ENCODE data around the gene MGAT1. TPM values are rescaled to one million over a fixed set of nuclear protein-coding genes. Genes with fewer than 3 reads are reported as not detected.

The MGAT1 gene
- total RNA-seq, 1 experiment from 2014 or later = 72.7 TPM

DNA sequence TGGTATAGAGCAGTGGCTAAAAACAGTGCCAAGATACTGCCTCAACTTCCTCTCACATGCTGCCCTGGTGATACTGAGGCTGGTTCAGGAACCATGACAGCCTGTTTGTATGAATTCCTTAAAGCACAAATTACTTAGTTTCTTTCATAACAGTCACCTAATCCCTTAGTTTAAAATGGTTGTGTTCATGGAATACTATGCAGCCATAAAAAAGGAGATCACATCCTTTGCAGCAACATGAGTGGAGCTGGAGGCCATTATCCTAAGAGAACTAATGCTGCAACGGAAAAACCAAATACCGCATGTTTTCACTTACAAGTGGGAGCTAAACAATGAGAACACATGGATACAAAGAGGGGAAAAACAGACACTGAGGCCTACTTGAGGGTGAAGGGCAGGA lies 36.6 kb upstream of the MGAT1 start:
- Histone ChIP-seq H3K4me2 (ENCODE audit: insufficient read depth, insufficient read length, low read length) (no peak overlapping the region), H3K9me3 (ENCODE audit: control insufficient read depth, low read depth, low read length) (no peaks in the 10 kb centered on the region), H4K20me1 (ENCODE audit: control insufficient read depth, insufficient read depth, insufficient read length) (peaks cover 3% of the 10 kb centered on the region), H2BK12ac (ENCODE audit: insufficient read length, low read depth, low read length) (no peak overlapping the region), H3K18ac (ENCODE audit: insufficient read length, low read depth, low read length) (no peak overlapping the region), H4K5ac (ENCODE audit: insufficient read length, low read depth, low read length) (no peak overlapping the region), H3K27me3 (ENCODE audit: insufficient read depth, low read length) (no peaks in the 10 kb centered on the region), H4K91ac (ENCODE audit: insufficient read length, low read depth, low read length) (no peak overlapping the region), H3K27ac (ENCODE audit: insufficient read length, low read depth, low read length) (no peak overlapping the region), H3K79me2 (ENCODE audit: insufficient read depth, low read length) (no peaks in the 10 kb centered on the region), H3K14ac (ENCODE audit: insufficient read depth, low read length) (no peak overlapping the region), H2AFZ (ENCODE audit: low read length) (no peak overlapping the region), H2BK15ac (ENCODE audit: low read depth, low read length) (no peak overlapping the region), H2BK120ac (ENCODE audit: low read depth, low read length, poor library complexity, severe bottlenecking) (no peak overlapping the region), H2BK5ac (ENCODE audit: insufficient read length, low read length) (no peak overlapping the region), H3K4me1 (ENCODE audit: insufficient read depth, low read length) (no peaks in the 10 kb centered on the region), H4K8ac (replicated peaks; ENCODE audit: insufficient read length, low read depth, low read length) (no peak overlapping the region), H3K9ac (ENCODE audit: extremely low read depth, insufficient read length, low read length) (no peak overlapping the region), H3K56ac (ENCODE audit: insufficient read length, low read depth, low read length) (no peak overlapping the region), H3K4ac (ENCODE audit: low read depth, low read length) (no peak overlapping the region), H3K23ac (ENCODE audit: insufficient read length, low read depth, low read length) (no peak overlapping the region), H2BK20ac (ENCODE audit: low read depth, low read length, poor library complexity, severe bottlenecking) (no peak overlapping the region), H3K23me2 (ENCODE audit: insufficient read length, low read depth, low read length, poor library complexity, severe bottlenecking) (no peaks in the 10 kb centered on the region), H2AK5ac (ENCODE audit: insufficient read length, low read length) (no peak overlapping the region), H3K79me1 (ENCODE audit: insufficient read depth, low read depth, low read length, poor library complexity, severe bottlenecking) (no peaks in the 10 kb centered on the region), H3T11ph (ENCODE audit: low read length) (no peak overlapping the region)
- Mint-ChIP-seq H3K4me3 (no peak overlapping the region), H3K27ac (no peak overlapping the region), H3K36me3 (ENCODE audit: insufficient read depth in 1 of 3, low read depth in 3 of 3) (peaks cover 5 to 17% (median 8%) of the 10 kb centered on the region in 3 experiments; a peak in 5 of 7 replicates), H3K9me3 (peaks cover 16 to 18% of the 10 kb centered on the region in 2 experiments), H3K4me1 (peaks cover 13 to 15% of the 10 kb centered on the region in 2 experiments), H3K27me3 (ENCODE audit: low read depth) (peaks cover 23% of the 10 kb centered on the region)
- TF ChIP-seq, protein P1, sequence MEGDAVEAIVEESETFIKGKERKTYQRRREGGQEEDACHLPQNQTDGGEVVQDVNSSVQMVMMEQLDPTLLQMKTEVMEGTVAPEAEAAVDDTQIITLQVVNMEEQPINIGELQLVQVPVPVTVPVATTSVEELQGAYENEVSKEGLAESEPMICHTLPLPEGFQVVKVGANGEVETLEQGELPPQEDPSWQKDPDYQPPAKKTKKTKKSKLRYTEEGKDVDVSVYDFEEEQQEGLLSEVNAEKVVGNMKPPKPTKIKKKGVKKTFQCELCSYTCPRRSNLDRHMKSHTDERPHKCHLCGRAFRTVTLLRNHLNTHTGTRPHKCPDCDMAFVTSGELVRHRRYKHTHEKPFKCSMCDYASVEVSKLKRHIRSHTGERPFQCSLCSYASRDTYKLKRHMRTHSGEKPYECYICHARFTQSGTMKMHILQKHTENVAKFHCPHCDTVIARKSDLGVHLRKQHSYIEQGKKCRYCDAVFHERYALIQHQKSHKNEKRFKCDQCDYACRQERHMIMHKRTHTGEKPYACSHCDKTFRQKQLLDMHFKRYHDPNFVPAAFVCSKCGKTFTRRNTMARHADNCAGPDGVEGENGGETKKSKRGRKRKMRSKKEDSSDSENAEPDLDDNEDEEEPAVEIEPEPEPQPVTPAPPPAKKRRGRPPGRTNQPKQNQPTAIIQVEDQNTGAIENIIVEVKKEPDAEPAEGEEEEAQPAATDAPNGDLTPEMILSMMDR (conservative IDR thresholded peaks at IDR 0.05) = no peak
- DNase-seq = no peak
- WGBS (ENCODE audit: extremely low coverage, insufficient read length, low lambda C conversion rate) = no CpG with 5 or more reads among the region's 2 CpGs
